Type B pancreatic cell (in vitro differentiated cells): ENCODE data around the gene HOXC10. TPM values are rescaled to one million over a fixed set of nuclear protein-coding genes. Genes with fewer than 3 reads are reported as not detected.

Experiments used
- DNase-seq: peaks from one replicate; pipeline ENCODE4 v3.0.0; 2021; ENCODE audit warnings: mixed read lengths; ENCODE audit not compliant: unreplicated experiment; ENCODE audit errors: extremely low spot score
- H3K27ac Mint-ChIP-seq: 2 replicates; pipeline ENCODE4 v1.8.0; 2021; ENCODE audit warnings: mild to moderate bottlenecking, mixed read lengths
- H3K27me3 Mint-ChIP-seq: 2 replicates; pipeline ENCODE4 v1.8.0; 2021; ENCODE audit warnings: mixed read lengths
- H3K36me3 Mint-ChIP-seq: 2 replicates; pipeline ENCODE4 v1.8.0; 2021; ENCODE audit warnings: mixed read lengths
- H3K4me1 Mint-ChIP-seq: one replicate; pipeline ENCODE4 v1.8.0; 2021; ENCODE audit warnings: mixed read lengths; ENCODE audit not compliant: unreplicated experiment
- H3K4me3 Mint-ChIP-seq: 2 replicates; pipeline ENCODE4 v1.8.0; 2021; ENCODE audit warnings: mild to moderate bottlenecking, mixed read lengths
- H3K9me3 Mint-ChIP-seq: 2 replicates; pipeline ENCODE4 v1.8.0; 2021; ENCODE audit warnings: mixed read lengths
- total RNA-seq: library from RNA; stranded (reverse); gene quantifications from 2 replicates; pipeline ENCODE4 v1.2.1, GENCODE V29; 2021; ENCODE audit warnings: low replicate concordance
- TF ChIP-seq, protein P1 (sequence below): fragments of 200-600 bp; sonication (generic); conservative IDR thresholded peaks from 2 replicates; pipeline ENCODE4 v1.5.0; 2021; ENCODE audit warnings: antibody characterized with exemption, mild to moderate bottlenecking

Gene HOXC10
- total RNA-seq, 1 donor from 2014 or later: not detected

DNA sequence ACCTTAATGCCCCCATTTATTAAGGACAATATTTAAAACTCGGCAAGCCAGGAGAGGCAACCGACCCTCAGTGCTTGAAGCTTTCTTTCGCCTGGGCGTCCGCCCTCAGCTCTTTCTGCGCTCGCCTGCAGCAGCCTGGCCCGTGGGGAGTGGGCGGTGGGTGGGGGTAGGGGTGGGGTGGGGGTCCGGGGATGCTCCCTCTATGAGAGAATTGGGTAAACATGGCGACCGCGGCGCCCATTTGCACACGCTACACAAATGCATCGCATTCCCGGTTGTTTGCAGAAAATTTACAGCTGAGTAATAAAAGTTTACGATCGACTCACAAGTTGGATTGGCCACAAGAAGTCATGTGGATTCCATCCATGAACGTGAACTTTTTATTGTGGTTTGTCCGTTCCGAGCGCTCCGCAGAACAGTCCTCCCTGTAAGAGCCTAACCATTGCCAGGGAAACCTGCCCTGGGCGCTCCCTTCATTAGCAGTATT lies 31.6 kb downstream of the HOXC10 start:
- Mint-ChIP-seq H3K27ac (no peak overlapping the region), H3K27me3 (peaks cover 91% of the 10 kb centered on the region), H3K9me3 (no peaks in the 10 kb centered on the region), H3K4me3 (peak overlapping the region; percentile 86), H3K4me1 (peaks cover 13% of the 10 kb centered on the region), H3K36me3 (peaks cover 4% of the 10 kb centered on the region)
- DNase-seq: no peak
- TF ChIP-seq, protein P1, sequence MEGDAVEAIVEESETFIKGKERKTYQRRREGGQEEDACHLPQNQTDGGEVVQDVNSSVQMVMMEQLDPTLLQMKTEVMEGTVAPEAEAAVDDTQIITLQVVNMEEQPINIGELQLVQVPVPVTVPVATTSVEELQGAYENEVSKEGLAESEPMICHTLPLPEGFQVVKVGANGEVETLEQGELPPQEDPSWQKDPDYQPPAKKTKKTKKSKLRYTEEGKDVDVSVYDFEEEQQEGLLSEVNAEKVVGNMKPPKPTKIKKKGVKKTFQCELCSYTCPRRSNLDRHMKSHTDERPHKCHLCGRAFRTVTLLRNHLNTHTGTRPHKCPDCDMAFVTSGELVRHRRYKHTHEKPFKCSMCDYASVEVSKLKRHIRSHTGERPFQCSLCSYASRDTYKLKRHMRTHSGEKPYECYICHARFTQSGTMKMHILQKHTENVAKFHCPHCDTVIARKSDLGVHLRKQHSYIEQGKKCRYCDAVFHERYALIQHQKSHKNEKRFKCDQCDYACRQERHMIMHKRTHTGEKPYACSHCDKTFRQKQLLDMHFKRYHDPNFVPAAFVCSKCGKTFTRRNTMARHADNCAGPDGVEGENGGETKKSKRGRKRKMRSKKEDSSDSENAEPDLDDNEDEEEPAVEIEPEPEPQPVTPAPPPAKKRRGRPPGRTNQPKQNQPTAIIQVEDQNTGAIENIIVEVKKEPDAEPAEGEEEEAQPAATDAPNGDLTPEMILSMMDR: no peak

DNA sequence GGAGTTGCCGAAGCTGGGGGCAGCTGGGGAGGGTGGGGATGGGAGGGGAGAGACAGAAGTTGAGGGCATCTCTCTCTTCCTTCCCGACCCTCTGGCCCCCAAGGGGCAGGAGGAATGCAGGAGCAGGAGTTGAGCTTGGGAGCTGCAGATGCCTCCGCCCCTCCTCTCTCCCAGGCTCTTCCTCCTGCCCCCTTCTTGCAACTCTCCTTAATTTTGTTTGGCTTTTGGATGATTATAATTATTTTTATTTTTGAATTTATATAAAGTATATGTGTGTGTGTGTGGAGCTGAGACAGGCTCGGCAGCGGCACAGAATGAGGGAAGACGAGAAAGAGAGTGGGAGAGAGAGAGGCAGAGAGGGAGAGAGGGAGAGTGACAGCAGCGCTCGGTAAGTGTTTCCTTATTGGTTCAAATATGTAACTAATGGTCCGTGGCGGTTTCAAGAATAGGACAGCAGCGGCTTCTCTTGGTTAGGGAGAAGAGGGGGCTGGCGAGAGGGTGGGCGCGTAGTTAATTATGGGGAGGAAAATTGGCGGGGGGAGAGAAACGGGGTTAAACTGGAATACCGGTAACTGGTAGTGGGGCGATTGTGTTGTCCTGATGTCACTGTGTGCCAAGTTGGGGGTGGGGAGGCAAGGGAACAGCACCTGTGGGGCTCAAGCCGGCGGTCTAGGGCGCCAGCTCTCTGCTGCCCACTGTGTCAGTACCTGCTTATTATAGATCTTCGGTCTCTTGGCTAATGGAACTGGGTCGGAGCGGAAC lies 32.3 kb downstream of the HOXC10 start:
- peaks cover 4% of the 10 kb centered on the region for H3K36me3 Mint-ChIP-seq
- peak overlapping the region; percentile 77 for H3K27ac Mint-ChIP-seq
- peaks cover 91% of the 10 kb centered on the region for H3K27me3 Mint-ChIP-seq
- H3K9me3 Mint-ChIP-seq: no peaks in the 10 kb centered on the region
- TF ChIP-seq, protein P1: no peak
- no peak for DNase-seq
- peaks cover 17% of the 10 kb centered on the region for H3K4me1 Mint-ChIP-seq
- peak overlapping the region; percentile 86 for H3K4me3 Mint-ChIP-seq

DNA sequence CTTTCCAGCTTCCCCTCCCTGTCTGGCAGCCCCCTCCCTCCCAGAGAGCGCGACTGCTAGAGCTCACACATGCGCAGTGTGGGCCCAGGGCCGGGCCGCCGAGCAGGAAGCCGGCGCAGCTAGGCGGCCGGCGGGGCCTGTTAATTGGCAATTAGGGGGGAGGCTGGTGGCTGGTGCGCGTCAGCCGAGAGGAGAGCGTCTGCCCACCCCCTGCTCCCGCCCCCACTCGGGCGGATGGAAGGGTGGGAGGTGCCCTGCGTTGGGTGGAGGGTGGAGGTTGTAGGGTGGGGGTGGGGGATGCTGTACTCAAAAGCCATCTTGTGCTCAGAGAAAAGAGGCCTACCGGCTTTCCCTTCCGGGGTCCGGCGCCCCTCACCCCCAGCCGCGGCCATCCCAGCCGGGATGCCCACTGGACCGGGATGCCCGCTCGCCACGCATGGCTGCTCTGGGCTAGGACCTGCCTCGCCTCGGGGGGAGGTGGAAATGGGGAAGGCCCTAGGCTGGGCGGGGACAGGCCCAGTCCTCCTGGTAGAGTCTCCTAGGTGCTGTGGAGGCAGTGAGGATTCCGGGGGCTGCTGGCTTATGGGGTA lies 33.0 kb downstream of the HOXC10 start:
- Mint-ChIP-seq H3K9me3 (no peaks in the 10 kb centered on the region), H3K36me3 (peaks cover 4% of the 10 kb centered on the region), H3K4me1 (peaks cover 18% of the 10 kb centered on the region), H3K27ac (peak overlapping the region; percentile 77), H3K4me3 (peak overlapping the region; percentile 86), H3K27me3 (peaks cover 91% of the 10 kb centered on the region)
- TF ChIP-seq, protein P1: no peak
- DNase-seq: no peak

DNA sequence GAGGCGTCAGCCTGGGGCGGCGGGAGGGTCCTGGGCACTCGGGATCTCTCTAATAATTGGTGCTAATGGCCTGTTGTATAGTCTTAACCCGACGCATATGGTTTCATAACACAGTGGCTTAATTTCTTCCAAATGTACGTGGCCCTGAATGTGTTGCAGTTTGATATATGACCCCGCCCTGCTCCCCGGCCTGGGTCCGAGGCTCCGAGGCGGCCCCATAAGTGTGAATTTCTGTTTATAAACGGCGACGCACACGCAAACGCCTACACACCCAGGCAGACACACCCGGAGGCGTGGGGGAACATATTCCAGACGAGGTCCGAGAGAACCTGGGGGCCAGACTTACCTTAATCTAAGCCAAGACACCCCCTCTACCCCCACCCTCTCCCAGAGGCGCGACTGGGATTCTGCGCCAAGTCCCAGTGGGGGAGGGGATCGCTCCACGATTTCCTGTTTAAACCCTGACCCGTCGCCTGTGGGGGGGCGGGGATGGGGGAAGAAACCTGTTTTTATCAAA lies 33.6 kb downstream of the HOXC10 start:
- peak overlapping the region; percentile 86 for H3K4me3 Mint-ChIP-seq
- peaks cover 24% of the 10 kb centered on the region for H3K4me1 Mint-ChIP-seq
- TF ChIP-seq, protein P1: no peak
- no peaks in the 10 kb centered on the region for H3K9me3 Mint-ChIP-seq
- H3K27me3 Mint-ChIP-seq: peaks cover 91% of the 10 kb centered on the region
- no peak for DNase-seq
- peaks cover 4% of the 10 kb centered on the region for H3K36me3 Mint-ChIP-seq
- H3K27ac Mint-ChIP-seq: no peak overlapping the region

DNA sequence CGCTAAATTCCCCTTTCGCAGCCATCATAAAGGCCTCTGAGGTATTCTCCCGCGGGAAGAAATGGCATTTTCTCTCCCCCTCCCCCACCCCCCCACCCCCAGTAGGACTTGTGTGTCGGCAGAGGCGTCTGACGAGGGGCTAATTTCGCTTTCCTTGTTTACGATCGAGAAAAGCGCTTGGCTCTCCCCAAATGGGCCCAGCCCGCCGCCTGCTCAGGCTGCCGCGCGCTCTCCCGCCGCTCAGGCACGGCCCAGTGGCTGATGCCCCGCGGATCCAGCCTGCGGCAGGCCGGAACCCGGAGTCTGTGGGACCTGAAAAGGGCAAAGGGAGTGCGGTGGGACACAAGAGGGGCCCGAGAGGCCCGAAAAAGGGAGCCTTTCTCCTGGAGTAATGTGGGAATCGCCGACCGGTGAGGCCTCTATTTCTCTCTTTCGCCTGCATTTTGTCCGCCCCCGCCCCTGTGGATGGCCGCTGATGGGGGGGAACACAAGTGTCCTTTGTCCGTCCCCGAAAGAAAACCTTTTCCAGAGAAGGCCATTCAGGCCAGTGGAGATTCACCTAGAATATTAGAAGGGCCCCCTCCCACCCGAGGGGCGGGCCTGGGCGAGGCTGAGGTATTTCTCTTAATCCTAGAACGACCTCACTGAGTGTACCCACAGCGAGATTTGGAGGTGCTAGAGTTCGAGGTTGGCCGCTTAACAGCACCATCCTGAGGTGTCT lies 34.3 kb downstream of the HOXC10 start:
- peaks cover 29% of the 10 kb centered on the region for H3K4me1 Mint-ChIP-seq

More for the DNA sequence above, 34.3 kb downstream of the HOXC10 start:
- Mint-ChIP-seq H3K36me3 (peaks cover 4% of the 10 kb centered on the region), H3K27me3 (peaks cover 91% of the 10 kb centered on the region), H3K27ac (no peak overlapping the region), H3K9me3 (no peaks in the 10 kb centered on the region), H3K4me3 (peak overlapping the region; percentile 77)
- DNase-seq: no peak
- TF ChIP-seq, protein P1: no peak
